ENCODE data around the gene MSL2. TPM values are rescaled to one million over a fixed set of nuclear protein-coding genes. Genes with fewer than 3 reads are reported as not detected.

MSL2 gene
- total and polyA plus RNA-seq, 9 donors = 14.3 to 47.9 (median 39.4) TPM

GRCh38 chr3:136161516-136161915 lies 34.6 kb downstream of the MSL2 start:
- no peak for DNase-seq
- H3K27me3 ChIP-seq = no peaks in the 10 kb centered on the region
- intact Hi-C loops (cut with DNase I) = no loop called here
- H3K4me3 ChIP-seq = no peak overlapping the region
- no peaks in the 10 kb centered on the region for H3K9me3 ChIP-seq
- no peaks in the 10 kb centered on the region for H3K36me3 ChIP-seq
- H3K27ac ChIP-seq = no peak overlapping the region
- no peak for TF ChIP-seq POLR2A (IDR thresholded peaks at IDR 0.05)
- no peak for TF ChIP-seq CTCF (IDR thresholded peaks at IDR 0.05)
- TF ChIP-seq EP300 (IDR thresholded peaks at IDR 0.05) = no peak
- peaks cover 9% of the 10 kb centered on the region for H3K4me1 ChIP-seq (ENCODE audit: insufficient read depth)

GRCh38 chr3:136152963-136153362 lies 43.2 kb downstream of the MSL2 start:
- 93 to 95% (median 95%) methylated on average over 4 of the region's 4 CpGs for WGBS, 3 donors
- Histone ChIP-seq H3K9me3 (no peaks in the 10 kb centered on the region), H3K36me3 (no peaks in the 10 kb centered on the region), H3K4me1 (ENCODE audit: insufficient read depth) (peaks cover 4% of the 10 kb centered on the region), H3K27ac (no peak overlapping the region), H3K4me3 (no peak overlapping the region), H3K27me3 (no peaks in the 10 kb centered on the region)
- intact Hi-C loops (cut with DNase I) = no loop called here
- DNase-seq = no peak
- TF ChIP-seq CTCF (IDR thresholded peaks at IDR 0.05) (no peak), POLR2A (IDR thresholded peaks at IDR 0.05) (no peak), EP300 (IDR thresholded peaks at IDR 0.05) (no peak)

- WGBS, 3 donors = 70 to 80% (median 76%) methylated on average over 4 of the region's 4 CpGs
- no peak for TF ChIP-seq POLR2A (IDR thresholded peaks at IDR 0.05)
- no peak for TF ChIP-seq EP300 (IDR thresholded peaks at IDR 0.05)
- TF ChIP-seq CTCF (IDR thresholded peaks at IDR 0.05) = no peak
Measured at GRCh38 chr3:136152176-136152843, 43.8 kb downstream of the MSL2 start.

GRCh38 chr3:136151219-136151618 lies 44.9 kb downstream of the MSL2 start:
- WGBS, 3 donors = 75 to 83% (median 79%) methylated on average over 10 of the region's 10 CpGs
- Histone ChIP-seq H3K36me3 (no peaks in the 10 kb centered on the region), H3K4me1 (ENCODE audit: insufficient read depth) (peaks cover 4% of the 10 kb centered on the region), H3K9me3 (no peaks in the 10 kb centered on the region), H3K27ac (no peak overlapping the region), H3K27me3 (no peaks in the 10 kb centered on the region), H3K4me3 (no peak overlapping the region)
- intact Hi-C loops (cut with DNase I) = no loop called here
- DNase-seq = no peak
- no peak for TF ChIP-seq CTCF (IDR thresholded peaks at IDR 0.05)
- no peak for TF ChIP-seq POLR2A (IDR thresholded peaks at IDR 0.05)
- TF ChIP-seq EP300 (IDR thresholded peaks at IDR 0.05) = no peak

More at GRCh38 chr3:136152176-136152843, 43.8 kb downstream of the MSL2 start:
- Histone ChIP-seq H3K4me1 (ENCODE audit: insufficient read depth) (peaks cover 4% of the 10 kb centered on the region), H3K9me3 (no peaks in the 10 kb centered on the region), H3K27me3 (no peaks in the 10 kb centered on the region), H3K27ac (no peak overlapping the region), H3K36me3 (no peaks in the 10 kb centered on the region), H3K4me3 (no peak overlapping the region)
- intact Hi-C loops (cut with DNase I) = no loop called here
- DNase-seq = no peak

Data from ovary (tissue), 9 donors.